Endodermal cell (in vitro differentiated cells): ENCODE measurements around the gene MRPS35. TPM values are rescaled to one million over a fixed set of nuclear protein-coding genes. Genes with fewer than 3 reads are reported as not detected.

Source experiments
- DNase-seq: peaks from one replicate; pipeline ENCODE4 v3.0.0-alpha.2; 2017
- H3K27ac ChIP-seq: 2 replicates; pipeline ENCODE4 v1.5.1; 2013; ENCODE audit warnings: mild to moderate bottlenecking, low read depth, low read length, moderate library complexity
- H3K27me3 ChIP-seq: 2 replicates; pipeline ENCODE4 v1.6.1; 2013; ENCODE audit warnings: mild to moderate bottlenecking, low read length, moderate library complexity; ENCODE audit not compliant: insufficient read depth, control insufficient read depth, poor library complexity, severe bottlenecking
- H3K36me3 ChIP-seq: 2 replicates; pipeline ENCODE4 v1.7.0; 2013; ENCODE audit warnings: mild to moderate bottlenecking, low read length, moderate library complexity; ENCODE audit not compliant: control insufficient read depth, insufficient read depth
- H3K4me1 ChIP-seq: one replicate; pipeline ENCODE4 v1.7.0; 2013; ENCODE audit warnings: low read length; ENCODE audit not compliant: control insufficient read depth, insufficient read depth
- H3K4me3 ChIP-seq: 2 replicates; pipeline ENCODE4 v1.5.1; 2013; ENCODE audit warnings: mild to moderate bottlenecking, low read length, moderate library complexity
- H3K9ac ChIP-seq: 2 replicates; pipeline ENCODE4 v1.6.1; 2013; ENCODE audit warnings: mild to moderate bottlenecking, low read length, moderate library complexity; ENCODE audit not compliant: poor library complexity, severe bottlenecking; ENCODE audit errors: extremely low read depth
- H3K9me3 ChIP-seq: 2 replicates; pipeline ENCODE4 v1.6.1; 2013; ENCODE audit warnings: mild to moderate bottlenecking, low read length, moderate library complexity; ENCODE audit not compliant: control insufficient read depth
- H3K27ac Mint-ChIP-seq: 2 replicates; pipeline ENCODE4 v1.8.0; 2020; ENCODE audit warnings: mixed read lengths
- H3K27me3 Mint-ChIP-seq: 2 replicates; pipeline ENCODE4 v1.8.0; 2021; ENCODE audit warnings: mild to moderate bottlenecking, mixed read lengths; ENCODE audit not compliant: insufficient read depth
- H3K36me3 Mint-ChIP-seq: 2 replicates; pipeline ENCODE4 v1.8.0; 2020; ENCODE audit warnings: low read depth, mixed read lengths
- H3K4me1 Mint-ChIP-seq: 2 replicates; pipeline ENCODE4 v1.8.0; 2020; ENCODE audit warnings: mixed read lengths
- H3K4me3 Mint-ChIP-seq: 2 replicates; pipeline ENCODE4 v1.8.0; 2020; ENCODE audit warnings: mild to moderate bottlenecking, moderate library complexity, mixed read lengths
- H3K9me3 Mint-ChIP-seq: 2 replicates; pipeline ENCODE4 v1.8.0; 2020; ENCODE audit warnings: mild to moderate bottlenecking, mixed read lengths
- CTCF ChIP-seq: fragments of 200-600 bp; sonication (generic); conservative IDR thresholded peaks from 2 replicates; pipeline ENCODE4 v1.5.0; 2021; ENCODE audit warnings: antibody characterized with exemption, mild to moderate bottlenecking
- WGBS, 2 experiments: methylation state at CpG; one replicate each; pipeline versions ENCODE4 v1.1.5 to v1.1.7; 2013; ENCODE audit warnings: missing lambda C conversion rate in 2 of 2, mixed read lengths in 1 of 2; ENCODE audit not compliant: insufficient coverage in 1 of 2, insufficient read length in 1 of 2; 5-methylcytosine and 5-hydroxymethylcytosine counted together
- total RNA-seq, 2 donors: library from RNA; stranded (reverse); fragmentation: NEBNext Ultra II Directional in 1 of 2; extraction: Animal tissue kit (Norgen Biotek cat#: 25700) in 1 of 2; gene quantifications; 2 replicates in 1 of 2; 3 replicates in 1 of 2; pipeline ENCODE4 v1.2.1, GENCODE V29; 2021

MRPS35 gene
- total RNA-seq, 2 donors from 2014 or later = 33.7 to 62.6 TPM

- WGBS, 2 experiments = 95 to 100% methylated on average over 2 to 3 of the region's 3 CpGs
- Mint-ChIP-seq H3K4me1 (peaks cover 19% of the 10 kb centered on the region), H3K27ac (no peak overlapping the region), H3K4me3 (no peak overlapping the region), H3K27me3 (no peaks in the 10 kb centered on the region), H3K9me3 (peaks cover 3% of the 10 kb centered on the region), H3K36me3 (peaks cover 58% of the 10 kb centered on the region)
- TF ChIP-seq CTCF = no peak
- Histone ChIP-seq H3K36me3 (peaks cover 42% of the 10 kb centered on the region), H3K9me3 (no peaks in the 10 kb centered on the region), H3K4me1 (no peaks in the 10 kb centered on the region), H3K9ac (no peak overlapping the region), H3K4me3 (no peak overlapping the region), H3K27ac (no peak overlapping the region), H3K27me3 (no peaks in the 10 kb centered on the region)
- DNase-seq = no peak
Measured at GRCh38 chr12:27785882-27786570, 75.4 kb downstream of the MRPS35 start.

GRCh38 chr12:27787559-27787958 lies 76.9 kb downstream of the MRPS35 start:
- Mint-ChIP-seq H3K4me3 (no peak overlapping the region), H3K4me1 (peaks cover 4% of the 10 kb centered on the region), H3K27ac (no peak overlapping the region), H3K36me3 (peaks cover 62% of the 10 kb centered on the region), H3K9me3 (peaks cover 3% of the 10 kb centered on the region), H3K27me3 (no peaks in the 10 kb centered on the region)
- Histone ChIP-seq H3K27ac (no peak overlapping the region), H3K4me3 (no peak overlapping the region), H3K36me3 (peaks cover 49% of the 10 kb centered on the region), H3K9me3 (no peaks in the 10 kb centered on the region), H3K4me1 (no peaks in the 10 kb centered on the region), H3K27me3 (no peaks in the 10 kb centered on the region), H3K9ac (no peak overlapping the region)
- TF ChIP-seq CTCF = no peak
- WGBS, 2 experiments = 83 to 100% methylated on average over 1 to 2 of the region's 2 CpGs
- DNase-seq = no peak

- Mint-ChIP-seq H3K27me3 (no peaks in the 10 kb centered on the region), H3K36me3 (peaks cover 68% of the 10 kb centered on the region), H3K4me3 (no peak overlapping the region), H3K4me1 (no peaks in the 10 kb centered on the region), H3K27ac (no peak overlapping the region), H3K9me3 (no peaks in the 10 kb centered on the region)
- WGBS, 2 experiments = 100% methylated on average over 2 of the region's 2 CpGs; no CpG with 5 or more reads in 1 of the 2 experiments
- no peak overlapping the region for H3K4me3 ChIP-seq
- no peaks in the 10 kb centered on the region for H3K4me1 ChIP-seq
- H3K27me3 ChIP-seq = no peaks in the 10 kb centered on the region
- H3K27ac ChIP-seq = no peak overlapping the region
- no peak for DNase-seq
- H3K9ac ChIP-seq = no peak overlapping the region
- no peak for TF ChIP-seq CTCF
- no peaks in the 10 kb centered on the region for H3K9me3 ChIP-seq
- peaks cover 65% of the 10 kb centered on the region for H3K36me3 ChIP-seq
Measured at GRCh38 chr12:27790179-27790578, 79.5 kb downstream of the MRPS35 start.
